Measurements from ENCODE around the gene SHANK3. TPM values are rescaled to one million over a fixed set of nuclear protein-coding genes. Genes with fewer than 3 reads are reported as not detected.
"Not testable (repeated sequence)": the region's sequence is repeated elsewhere in the genome, so short reads cannot be mapped to it uniquely, and the experiment has no call there.

The SHANK3 gene
- total and polyA plus RNA-seq, 2 donors (not counting 1 experiment from before 2014, with no cell fraction given): not detected

DNA sequence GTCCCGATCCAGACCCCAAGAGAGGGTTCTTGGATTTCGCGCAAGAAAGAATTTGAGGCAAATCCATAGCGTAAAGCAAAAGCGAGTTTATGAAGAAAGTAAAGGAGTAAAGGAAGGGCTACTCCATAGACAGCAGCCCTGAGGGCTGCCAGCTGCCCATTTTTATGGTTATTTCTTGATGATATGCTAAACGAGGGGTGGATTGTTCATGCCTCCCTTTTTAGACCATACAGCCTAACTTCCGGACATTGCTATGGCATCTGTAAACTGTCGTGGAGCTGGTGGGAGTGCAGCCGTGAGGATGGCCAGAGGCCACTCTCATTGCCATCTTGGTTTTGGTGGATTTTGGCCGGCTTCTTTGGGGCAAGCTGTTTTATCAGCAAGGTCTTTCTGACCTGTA, 19.4 kb upstream of the SHANK3 start:
- H3K36me3 ChIP-seq (replicated peaks in 1 of 2; ENCODE audit: control extremely low read depth in 1 of 2, control insufficient read depth in 1 of 2, extremely low read depth in 1 of 2, insufficient read depth in 2 of 2, low read length in 1 of 2): no peaks in the 10 kb centered on the region
- no peak overlapping the region for H3K4me2 ChIP-seq (replicated peaks; ENCODE audit: low read depth, low read length, poor library complexity, severe bottlenecking)
- H3K4me1 Mint-ChIP-seq: no peaks in the 10 kb centered on the region
- peaks cover 23% of the 10 kb centered on the region for H3K27me3 Mint-ChIP-seq
- H3K27me3 ChIP-seq (replicated peaks in 1 of 4; ENCODE audit: control extremely low read depth in 1 of 4, control insufficient read depth in 3 of 4, insufficient read depth in 4 of 4, low read length in 3 of 4): peaks cover 0 to 10% (median 0%) of the 10 kb centered on the region in 4 experiments
- 94% methylated on average over 10 of the region's 10 CpGs for WGBS (ENCODE audit: insufficient coverage)
- no peak overlapping the region for H3K4me3 Mint-ChIP-seq
- POLR2A ChIA-PET: no interaction called here
- H3K9me3 Mint-ChIP-seq (ENCODE audit: insufficient read depth): no peaks in the 10 kb centered on the region
- H2AFZ ChIP-seq (ENCODE audit: insufficient read depth, low read depth, low read length, poor library complexity, severe bottlenecking): no peak overlapping the region
- no peaks in the 10 kb centered on the region for H3K79me2 ChIP-seq (ENCODE audit: control insufficient read depth, insufficient read depth, low read length)
- H3K4me3 ChIP-seq (ENCODE audit: control extremely low read depth in 1 of 5, extremely low read depth in 1 of 5, insufficient read depth in 1 of 5, low read depth in 2 of 5, low read length in 4 of 5): no peak overlapping the region
- intact Hi-C loops (cut with micrococcal nuclease): no loop called here
- H3K27ac Mint-ChIP-seq: no peak overlapping the region
- peaks cover 0 to 8% (median 2%) of the 10 kb centered on the region in 3 donors for H3K9me3 ChIP-seq (ENCODE audit: control extremely low read depth in 1 of 3, control insufficient read depth in 2 of 3, insufficient read depth in 1 of 3, low read length in 2 of 3)
- no peak for TF ChIP-seq EZH2 (IDR thresholded peaks at IDR 0.05; ENCODE audit: borderline replicate concordance, insufficient read depth, low read depth, low read length, poor library complexity, severe bottlenecking)
- TF ChIP-seq, protein P1, sequence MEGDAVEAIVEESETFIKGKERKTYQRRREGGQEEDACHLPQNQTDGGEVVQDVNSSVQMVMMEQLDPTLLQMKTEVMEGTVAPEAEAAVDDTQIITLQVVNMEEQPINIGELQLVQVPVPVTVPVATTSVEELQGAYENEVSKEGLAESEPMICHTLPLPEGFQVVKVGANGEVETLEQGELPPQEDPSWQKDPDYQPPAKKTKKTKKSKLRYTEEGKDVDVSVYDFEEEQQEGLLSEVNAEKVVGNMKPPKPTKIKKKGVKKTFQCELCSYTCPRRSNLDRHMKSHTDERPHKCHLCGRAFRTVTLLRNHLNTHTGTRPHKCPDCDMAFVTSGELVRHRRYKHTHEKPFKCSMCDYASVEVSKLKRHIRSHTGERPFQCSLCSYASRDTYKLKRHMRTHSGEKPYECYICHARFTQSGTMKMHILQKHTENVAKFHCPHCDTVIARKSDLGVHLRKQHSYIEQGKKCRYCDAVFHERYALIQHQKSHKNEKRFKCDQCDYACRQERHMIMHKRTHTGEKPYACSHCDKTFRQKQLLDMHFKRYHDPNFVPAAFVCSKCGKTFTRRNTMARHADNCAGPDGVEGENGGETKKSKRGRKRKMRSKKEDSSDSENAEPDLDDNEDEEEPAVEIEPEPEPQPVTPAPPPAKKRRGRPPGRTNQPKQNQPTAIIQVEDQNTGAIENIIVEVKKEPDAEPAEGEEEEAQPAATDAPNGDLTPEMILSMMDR (IDR thresholded peaks at IDR 0.05): no peak
- CTCF ChIA-PET: no interaction called here
- H3K4me1 ChIP-seq (ENCODE audit: control insufficient read depth in 2 of 2, insufficient read depth in 2 of 2, low read length in 2 of 2): no peaks in the 10 kb centered on the region
- no peaks in the 10 kb centered on the region for H4K20me1 ChIP-seq (ENCODE audit: control insufficient read depth, insufficient read depth, low read length, poor library complexity, severe bottlenecking)
- ATAC-seq (ENCODE audit: low read depth) (no peak), DNase-seq (no peak)
- no peak overlapping the region for H3K27ac ChIP-seq (ENCODE audit: low read length in 2 of 2)
- no peak overlapping the region for H3K9ac ChIP-seq (ENCODE audit: low read length)

DNA sequence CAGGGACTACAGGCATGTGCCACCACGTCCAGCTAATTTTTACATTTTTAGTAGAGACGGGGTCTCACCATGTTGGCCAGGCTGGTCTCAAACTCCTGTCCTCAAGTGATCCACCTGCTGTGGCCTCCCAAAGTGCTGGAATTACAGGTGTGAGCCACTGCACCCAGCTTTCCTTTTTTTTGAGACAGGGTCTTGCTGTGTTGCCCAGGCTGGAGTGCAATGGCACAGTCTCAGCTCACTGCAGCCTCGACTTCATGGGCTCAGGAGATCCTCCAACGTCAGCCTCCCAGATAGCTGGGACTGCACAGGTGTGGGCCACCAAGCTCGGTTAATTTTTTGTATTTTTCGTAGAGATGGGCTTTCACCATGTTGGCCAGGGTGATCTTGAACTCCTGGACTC, 18.0 kb upstream of the SHANK3 start:
- H3K9ac ChIP-seq (ENCODE audit: low read length); H3K4me1 ChIP-seq (ENCODE audit: control insufficient read depth in 2 of 2, insufficient read depth in 2 of 2, low read length in 2 of 2); H3K27ac Mint-ChIP-seq; H3K27ac ChIP-seq (ENCODE audit: low read length in 2 of 2); H3K79me2 ChIP-seq (ENCODE audit: control insufficient read depth, insufficient read depth, low read length); DNase-seq; intact Hi-C loops (cut with micrococcal nuclease); ATAC-seq (ENCODE audit: low read depth); POLR2A ChIA-PET; H3K36me3 ChIP-seq (replicated peaks in 1 of 2; ENCODE audit: control extremely low read depth in 1 of 2, control insufficient read depth in 1 of 2, extremely low read depth in 1 of 2, insufficient read depth in 2 of 2, low read length in 1 of 2); CTCF ChIA-PET; H3K9me3 Mint-ChIP-seq (ENCODE audit: insufficient read depth); H3K4me2 ChIP-seq (replicated peaks; ENCODE audit: low read depth, low read length, poor library complexity, severe bottlenecking); H3K4me3 ChIP-seq (ENCODE audit: control extremely low read depth in 1 of 5, extremely low read depth in 1 of 5, insufficient read depth in 1 of 5, low read depth in 2 of 5, low read length in 4 of 5); H2AFZ ChIP-seq (ENCODE audit: insufficient read depth, low read depth, low read length, poor library complexity, severe bottlenecking); H3K9me3 ChIP-seq (ENCODE audit: control extremely low read depth in 1 of 3, control insufficient read depth in 2 of 3, insufficient read depth in 1 of 3, low read length in 2 of 3); H3K4me3 Mint-ChIP-seq; H4K20me1 ChIP-seq (ENCODE audit: control insufficient read depth, insufficient read depth, low read length, poor library complexity, severe bottlenecking); H3K4me1 Mint-ChIP-seq: not testable (repeated sequence)
- 86% methylated on average over 6 of the region's 6 CpGs for WGBS (ENCODE audit: insufficient coverage)
- H3K27me3 Mint-ChIP-seq: peaks cover 23% of the 10 kb centered on the region
- H3K27me3 ChIP-seq (replicated peaks in 1 of 4; ENCODE audit: control extremely low read depth in 1 of 4, control insufficient read depth in 3 of 4, insufficient read depth in 4 of 4, low read length in 3 of 4): peaks cover 0 to 10% (median 0%) of the 10 kb centered on the region in 4 experiments
